NT2/D1 (cell line): ENCODE measurements around the gene TNS3.

Source experiments
- DNase-seq: peaks from one replicate; pipeline ENCODE4 v3.0.0-alpha.2; 2011; ENCODE audit warnings: low read depth, low spot score
- H3K27me3 ChIP-seq: 2 replicates; pipeline ENCODE4 v1.6.0; 2011; ENCODE audit warnings: mild to moderate bottlenecking; ENCODE audit not compliant: insufficient read length, insufficient read depth
- H3K36me3 ChIP-seq: 2 replicates; pipeline ENCODE4 v1.6.1; 2011; ENCODE audit warnings: mild to moderate bottlenecking, low read length, mixed read lengths; ENCODE audit not compliant: insufficient read depth, insufficient read length
- H3K4me1 ChIP-seq: 2 replicates; pipeline ENCODE4 v1.5.1; 2011; ENCODE audit not compliant: insufficient read depth, insufficient read length
- H3K4me3 ChIP-seq: 2 replicates; pipeline ENCODE4 v1.5.1; 2011; ENCODE audit warnings: low read depth; ENCODE audit not compliant: insufficient read length
- H3K9ac ChIP-seq: 2 replicates; pipeline ENCODE4 v1.6.0; 2011; ENCODE audit warnings: low read depth; ENCODE audit not compliant: insufficient read length
- H3K9me3 ChIP-seq: 2 replicates; pipeline ENCODE4 v1.5.1; 2011; ENCODE audit warnings: mild to moderate bottlenecking, low read length; ENCODE audit not compliant: insufficient read depth
- SUZ12 ChIP-seq: IDR thresholded peaks from 2 replicates; pipeline ENCODE4 v1.6.1; 2011; ENCODE audit not compliant: insufficient read length, insufficient read depth; ENCODE audit errors: extremely low read depth
- YY1 ChIP-seq: IDR thresholded peaks from 2 replicates; pipeline ENCODE4 v1.6.1; 2011; ENCODE audit not compliant: insufficient read length, insufficient read depth
- ZNF274 ChIP-seq: IDR thresholded peaks from 2 replicates; pipeline ENCODE4 v1.6.1; 2011; ENCODE audit warnings: mild to moderate bottlenecking, low read depth, low read length

Gene TNS3

GRCh38 chr7:47535704-47536628 is 45.9 kb downstream of the TNS3 start:
- Histone ChIP-seq H3K36me3 (peaks cover 19% of the 10 kb centered on the region), H3K9ac (peak overlapping the region; percentile 78), H3K9me3 (peaks cover 9% of the 10 kb centered on the region), H3K4me1 (peaks cover 16% of the 10 kb centered on the region), H3K4me3 (peak overlapping the region; percentile 41), H3K27me3 (peaks cover 6% of the 10 kb centered on the region)
- no peak for TF ChIP-seq ZNF274
- no peak for TF ChIP-seq SUZ12
- TF ChIP-seq YY1: no peak
- DNase-seq: no peak

GRCh38 chr7:47535035-47535703 is 46.7 kb downstream of the TNS3 start:
- peaks cover 6% of the 10 kb centered on the region for H3K27me3 ChIP-seq
- peaks cover 17% of the 10 kb centered on the region for H3K36me3 ChIP-seq
- H3K4me1 ChIP-seq: peaks cover 16% of the 10 kb centered on the region
- TF ChIP-seq ZNF274: no peak
- TF ChIP-seq SUZ12: no peak
- no peak for TF ChIP-seq YY1
- no peak for DNase-seq
- peaks cover 9% of the 10 kb centered on the region for H3K9me3 ChIP-seq
- H3K9ac ChIP-seq: no peak overlapping the region
- no peak overlapping the region for H3K4me3 ChIP-seq

DNA sequence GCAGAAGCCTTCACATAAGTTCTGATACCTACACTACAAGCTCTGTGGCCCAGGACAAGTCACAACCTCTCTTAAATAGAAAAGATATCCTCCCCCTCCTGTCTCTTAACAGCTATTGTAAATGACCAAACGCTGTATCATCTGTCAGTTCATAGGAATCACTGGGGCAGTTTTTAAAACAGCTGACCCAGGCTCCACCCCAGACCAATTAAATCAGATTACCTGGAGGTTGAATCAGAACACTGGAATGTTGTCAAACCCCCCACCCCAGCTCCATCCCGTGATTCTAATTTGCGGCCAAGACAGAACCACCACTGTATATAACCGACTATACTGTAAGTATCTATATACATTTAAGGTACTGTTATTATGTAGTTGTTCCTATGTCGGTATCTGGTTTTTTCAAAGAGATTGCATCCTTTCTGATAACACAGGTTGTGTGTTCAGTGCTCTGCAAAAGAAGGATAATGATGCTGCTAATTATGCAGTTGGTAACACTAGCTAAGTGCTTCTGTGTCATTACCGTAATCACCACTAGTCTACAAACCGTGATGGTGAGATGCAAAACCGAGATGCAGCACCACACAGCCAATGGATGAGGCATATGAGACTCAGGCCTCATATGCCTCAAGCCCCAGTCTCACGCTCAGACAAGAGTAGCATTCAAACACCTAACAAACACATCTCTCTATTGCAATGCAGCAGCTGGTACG is 47.4 kb downstream of the TNS3 start:
- no peak overlapping the region for H3K9ac ChIP-seq
- H3K4me3 ChIP-seq: no peak overlapping the region
- peaks cover 9% of the 10 kb centered on the region for H3K9me3 ChIP-seq
- no peak for DNase-seq
- peaks cover 13% of the 10 kb centered on the region for H3K4me1 ChIP-seq
- TF ChIP-seq ZNF274: no peak
- no peak for TF ChIP-seq SUZ12
- no peak for TF ChIP-seq YY1
- H3K27me3 ChIP-seq: peaks cover 6% of the 10 kb centered on the region
- H3K36me3 ChIP-seq: peaks cover 16% of the 10 kb centered on the region

- Histone ChIP-seq H3K4me1 (peaks cover 6% of the 10 kb centered on the region), H3K4me3 (no peak overlapping the region), H3K27me3 (peaks cover 6% of the 10 kb centered on the region), H3K9ac (no peak overlapping the region), H3K9me3 (peaks cover 9% of the 10 kb centered on the region), H3K36me3 (peaks cover 40% of the 10 kb centered on the region)
- DNase-seq: no peak
- no peak for TF ChIP-seq YY1
- TF ChIP-seq SUZ12: no peak
- no peak for TF ChIP-seq ZNF274
Observed at GRCh38 chr7:47531584-47532492, 50.1 kb downstream of the TNS3 start.

GRCh38 chr7:47529826-47530555 is 51.9 kb downstream of the TNS3 start:
- DNase-seq: no peak
- H3K4me1 ChIP-seq: no peaks in the 10 kb centered on the region
- H3K9me3 ChIP-seq: peaks cover 9% of the 10 kb centered on the region
- no peak overlapping the region for H3K9ac ChIP-seq
- H3K36me3 ChIP-seq: peaks cover 56% of the 10 kb centered on the region
- H3K4me3 ChIP-seq: no peak overlapping the region
- TF ChIP-seq ZNF274 (no peak), SUZ12 (no peak), YY1 (no peak)
- H3K27me3 ChIP-seq: no peaks in the 10 kb centered on the region

GRCh38 chr7:47529405-47529804 is 52.5 kb downstream of the TNS3 start:
- Histone ChIP-seq H3K9me3 (peaks cover 9% of the 10 kb centered on the region), H3K4me1 (no peaks in the 10 kb centered on the region), H3K4me3 (no peak overlapping the region), H3K36me3 (peaks cover 55% of the 10 kb centered on the region), H3K9ac (no peak overlapping the region), H3K27me3 (no peaks in the 10 kb centered on the region)
- TF ChIP-seq YY1 (no peak), ZNF274 (no peak)
- no peak for DNase-seq
